ENCODE results near the gene NLGN1. TPM values are rescaled to one million over a fixed set of nuclear protein-coding genes. Genes with fewer than 3 reads are reported as not detected.
A peak's percentile ranks its signal among the peaks of the same experiment; 100 is the strongest.

NLGN1 gene
- total RNA-seq, 1 experiment from 2014 or later: 20.7 TPM

GRCh38 chr3:173897631-173898030 lies 500.1 kb downstream of the NLGN1 start:
- Histone ChIP-seq H3K9me3 (replicated peaks) (no peaks in the 10 kb centered on the region), H3K4me3 (no peak overlapping the region), H3K27ac (no peak overlapping the region), H3K36me3 (no peaks in the 10 kb centered on the region), H3K27me3 (no peaks in the 10 kb centered on the region), H3K4me1 (no peaks in the 10 kb centered on the region)
- no peak for DNase-seq

GRCh38 chr3:173901649-173902048 lies 504.1 kb downstream of the NLGN1 start:
- H3K4me1 ChIP-seq: no peaks in the 10 kb centered on the region

DNA sequence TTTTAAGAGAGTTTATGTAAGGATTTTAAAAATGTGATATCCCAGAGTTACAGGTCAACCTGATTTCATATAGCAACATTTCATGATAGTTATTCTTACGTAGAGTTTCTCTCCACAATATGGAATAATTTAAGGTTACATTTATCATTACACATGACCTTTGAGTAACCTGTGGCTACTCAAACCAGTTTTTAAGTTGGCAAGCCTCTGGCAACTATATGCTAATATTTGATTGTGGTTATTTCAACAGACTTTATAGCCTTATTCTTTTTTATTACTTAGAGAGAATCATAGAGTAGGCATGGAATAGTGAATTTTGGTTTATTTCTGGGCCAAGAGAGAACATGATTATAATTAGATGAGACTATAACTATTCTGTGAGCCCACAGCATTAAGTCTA lies 504.9 kb downstream of the NLGN1 start:
- H3K4me1 ChIP-seq: no peaks in the 10 kb centered on the region
- DNase-seq: no peak
- H3K36me3 ChIP-seq: no peaks in the 10 kb centered on the region
- H3K27ac ChIP-seq: no peak overlapping the region
- H3K27me3 ChIP-seq: no peaks in the 10 kb centered on the region
- no peaks in the 10 kb centered on the region for H3K9me3 ChIP-seq (replicated peaks)
- H3K4me3 ChIP-seq: no peak overlapping the region

More at GRCh38 chr3:173901649-173902048, 504.1 kb downstream of the NLGN1 start:
- H3K27me3 ChIP-seq: no peaks in the 10 kb centered on the region
- DNase-seq: no peak
- H3K36me3 ChIP-seq: no peaks in the 10 kb centered on the region
- H3K9me3 ChIP-seq (replicated peaks): no peaks in the 10 kb centered on the region
- no peak overlapping the region for H3K27ac ChIP-seq
- H3K4me3 ChIP-seq: no peak overlapping the region

- Histone ChIP-seq H3K4me1 (no peaks in the 10 kb centered on the region), H3K36me3 (no peaks in the 10 kb centered on the region), H3K27me3 (no peaks in the 10 kb centered on the region), H3K9me3 (replicated peaks) (no peaks in the 10 kb centered on the region), H3K4me3 (no peak overlapping the region), H3K27ac (no peak overlapping the region)
- no peak for DNase-seq
Measured at GRCh38 chr3:173902871-173903270, 505.3 kb downstream of the NLGN1 start.

DNA sequence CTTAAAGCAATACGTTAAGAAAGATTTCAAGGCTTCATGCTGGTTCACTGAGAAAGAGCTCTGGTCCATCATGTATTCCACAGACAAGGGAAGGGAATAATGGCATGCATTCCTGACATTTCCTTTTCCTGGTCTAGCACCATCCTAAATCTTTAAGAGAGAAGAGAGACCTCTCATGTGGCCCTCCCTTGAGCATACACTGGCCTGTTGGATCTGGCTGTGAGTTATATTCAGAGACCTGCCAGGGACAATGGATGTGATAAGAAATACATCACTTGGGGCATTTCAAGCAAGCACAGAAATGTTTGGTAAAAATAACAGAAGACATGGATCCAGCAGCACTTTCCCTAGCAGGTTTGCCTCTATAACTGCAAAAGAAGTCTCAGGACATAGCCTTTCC lies 507.8 kb downstream of the NLGN1 start:
- no peaks in the 10 kb centered on the region for H3K36me3 ChIP-seq

GRCh38 chr3:173911446-173911845 lies 513.9 kb downstream of the NLGN1 start:
- Histone ChIP-seq H3K27me3 (no peaks in the 10 kb centered on the region), H3K4me1 (no peaks in the 10 kb centered on the region), H3K27ac (no peak overlapping the region), H3K9me3 (replicated peaks) (no peaks in the 10 kb centered on the region), H3K36me3 (no peaks in the 10 kb centered on the region), H3K4me3 (no peak overlapping the region)
- DNase-seq: no peak

More for the DNA sequence above, 507.8 kb downstream of the NLGN1 start:
- Histone ChIP-seq H3K4me1 (no peaks in the 10 kb centered on the region), H3K9me3 (replicated peaks) (no peaks in the 10 kb centered on the region), H3K27me3 (no peaks in the 10 kb centered on the region), H3K27ac (no peak overlapping the region), H3K4me3 (no peak overlapping the region)
- DNase-seq: no peak

GRCh38 chr3:173912126-173912525 lies 514.6 kb downstream of the NLGN1 start:
- Histone ChIP-seq H3K36me3 (no peaks in the 10 kb centered on the region), H3K4me1 (no peaks in the 10 kb centered on the region), H3K4me3 (no peak overlapping the region), H3K27ac (no peak overlapping the region), H3K27me3 (no peaks in the 10 kb centered on the region), H3K9me3 (replicated peaks) (no peaks in the 10 kb centered on the region)
- DNase-seq: no peak

GRCh38 chr3:173913397-173913796 lies 515.9 kb downstream of the NLGN1 start:
- peak; percentile 33 to 65 for DNase-seq
- H3K27ac ChIP-seq: no peak overlapping the region
- H3K9me3 ChIP-seq (replicated peaks): no peaks in the 10 kb centered on the region
- H3K36me3 ChIP-seq: no peaks in the 10 kb centered on the region
- no peaks in the 10 kb centered on the region for H3K27me3 ChIP-seq
- no peak overlapping the region for H3K4me3 ChIP-seq
- no peaks in the 10 kb centered on the region for H3K4me1 ChIP-seq

- no peak for DNase-seq
- H3K4me1 ChIP-seq: no peaks in the 10 kb centered on the region
- no peak overlapping the region for H3K27ac ChIP-seq
- no peaks in the 10 kb centered on the region for H3K9me3 ChIP-seq (replicated peaks)
- no peak overlapping the region for H3K4me3 ChIP-seq
- no peaks in the 10 kb centered on the region for H3K36me3 ChIP-seq
- no peaks in the 10 kb centered on the region for H3K27me3 ChIP-seq
Measured at GRCh38 chr3:173913974-173914421, 516.5 kb downstream of the NLGN1 start.

DNA sequence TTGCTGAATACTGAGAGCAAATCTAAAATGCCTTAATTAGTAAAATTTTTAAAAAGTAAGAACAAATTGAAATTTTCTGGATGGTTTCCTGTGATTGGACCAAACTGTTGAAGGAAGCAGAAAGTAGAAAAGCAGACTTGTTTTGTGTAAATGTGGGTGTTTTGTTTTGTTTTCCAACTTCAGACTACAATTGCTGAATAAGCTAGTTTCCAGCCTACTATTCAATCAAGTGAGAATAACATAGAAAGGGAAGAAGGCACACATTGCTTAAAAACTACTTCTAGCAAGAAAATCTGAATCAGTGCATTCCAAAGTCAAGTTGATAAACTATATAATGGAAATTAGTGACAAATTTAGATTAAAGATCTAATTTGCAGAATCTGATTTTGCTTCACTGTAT lies 519.3 kb downstream of the NLGN1 start:
- Histone ChIP-seq H3K4me1 (no peaks in the 10 kb centered on the region), H3K9me3 (replicated peaks) (no peaks in the 10 kb centered on the region), H3K27me3 (no peaks in the 10 kb centered on the region), H3K4me3 (no peak overlapping the region), H3K27ac (no peak overlapping the region), H3K36me3 (no peaks in the 10 kb centered on the region)
- no peak for DNase-seq

DNA sequence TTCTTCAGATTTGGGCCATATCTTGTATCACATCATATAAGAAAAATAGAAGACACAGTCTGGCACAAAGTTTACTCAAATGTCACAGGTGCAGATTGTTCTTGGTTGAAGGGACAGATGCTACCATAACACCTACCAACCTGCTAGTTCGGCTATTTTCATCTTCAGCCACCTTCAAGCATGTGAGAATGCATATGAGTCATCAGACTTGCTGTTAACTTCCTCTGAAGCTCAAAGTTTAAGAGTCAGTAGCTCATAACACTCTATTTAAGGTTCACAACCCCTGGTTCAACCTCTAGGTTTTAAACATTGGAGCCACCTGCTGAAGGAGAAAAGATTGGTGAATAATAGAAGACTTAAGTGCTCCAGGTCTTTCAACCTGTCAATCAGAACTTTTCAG lies 522.8 kb downstream of the NLGN1 start:
- DNase-seq: no peak
- no peaks in the 10 kb centered on the region for H3K4me1 ChIP-seq
- H3K9me3 ChIP-seq (replicated peaks): no peaks in the 10 kb centered on the region
- no peaks in the 10 kb centered on the region for H3K36me3 ChIP-seq
- no peaks in the 10 kb centered on the region for H3K27me3 ChIP-seq
- H3K4me3 ChIP-seq: no peak overlapping the region
- H3K27ac ChIP-seq: no peak overlapping the region

DNA sequence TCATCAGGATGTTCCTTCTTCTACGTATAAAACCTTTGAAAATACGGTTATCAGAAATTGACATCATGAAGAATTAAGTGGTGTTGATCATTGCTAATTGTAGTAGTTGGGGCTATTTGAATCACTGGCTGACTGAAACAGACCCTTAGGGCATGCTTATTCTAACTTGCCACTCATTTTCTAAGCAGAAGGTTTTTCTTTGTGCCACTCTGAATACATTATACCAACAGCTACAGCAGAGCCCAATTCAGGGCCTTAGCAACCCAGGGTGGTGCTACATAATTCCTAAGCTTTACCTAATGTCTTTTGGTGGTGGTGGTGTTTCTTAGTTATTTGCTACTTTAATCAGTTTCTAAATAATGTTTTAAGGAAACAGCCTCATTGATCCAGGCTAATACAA lies 524.2 kb downstream of the NLGN1 start:
- no peaks in the 10 kb centered on the region for H3K4me1 ChIP-seq

GRCh38 chr3:173923204-173923603 lies 525.7 kb downstream of the NLGN1 start:
- no peak overlapping the region for H3K4me3 ChIP-seq
- no peaks in the 10 kb centered on the region for H3K27me3 ChIP-seq
- no peak for DNase-seq
- no peaks in the 10 kb centered on the region for H3K9me3 ChIP-seq (replicated peaks)
- H3K27ac ChIP-seq: no peak overlapping the region
- H3K4me1 ChIP-seq: no peaks in the 10 kb centered on the region
- no peaks in the 10 kb centered on the region for H3K36me3 ChIP-seq

More for the DNA sequence above, 524.2 kb downstream of the NLGN1 start:
- H3K27me3 ChIP-seq: no peaks in the 10 kb centered on the region
- H3K36me3 ChIP-seq: no peaks in the 10 kb centered on the region
- no peak overlapping the region for H3K27ac ChIP-seq
- no peak for DNase-seq
- H3K4me3 ChIP-seq: no peak overlapping the region
- no peaks in the 10 kb centered on the region for H3K9me3 ChIP-seq (replicated peaks)

DNA sequence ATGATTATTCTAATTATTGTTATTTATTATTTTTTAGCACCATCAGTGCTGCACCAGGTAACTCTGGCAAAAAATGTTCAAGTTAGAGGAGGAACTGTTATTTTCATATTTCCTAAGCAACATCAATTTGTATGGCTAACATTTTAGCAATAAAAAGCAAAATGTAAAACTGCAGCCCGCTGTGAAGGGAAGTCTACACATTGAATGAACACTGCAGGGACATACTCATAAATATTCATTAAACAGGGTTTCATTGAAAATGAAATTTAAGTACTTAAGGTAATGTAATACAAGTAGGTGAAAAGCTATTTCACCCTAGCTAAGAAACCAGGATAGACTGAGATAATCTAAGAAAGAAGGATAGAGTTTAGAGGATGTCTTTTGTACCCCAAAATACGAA lies 532.7 kb downstream of the NLGN1 start:
- H3K4me3 ChIP-seq: no peak overlapping the region
- DNase-seq: no peak
- H3K9me3 ChIP-seq (replicated peaks): no peaks in the 10 kb centered on the region
- H3K36me3 ChIP-seq: no peaks in the 10 kb centered on the region
- H3K27me3 ChIP-seq: no peaks in the 10 kb centered on the region
- no peaks in the 10 kb centered on the region for H3K4me1 ChIP-seq
- H3K27ac ChIP-seq: no peak overlapping the region

- Histone ChIP-seq H3K9me3 (replicated peaks) (no peaks in the 10 kb centered on the region), H3K36me3 (no peaks in the 10 kb centered on the region), H3K4me1 (no peaks in the 10 kb centered on the region), H3K4me3 (no peak overlapping the region), H3K27ac (no peak overlapping the region), H3K27me3 (no peaks in the 10 kb centered on the region)
- DNase-seq: peak; percentile 4 to 17
Measured at GRCh38 chr3:173932624-173933023, 535.1 kb downstream of the NLGN1 start.

- H3K27me3 ChIP-seq: no peaks in the 10 kb centered on the region
- no peaks in the 10 kb centered on the region for H3K4me1 ChIP-seq
- no peaks in the 10 kb centered on the region for H3K36me3 ChIP-seq
- H3K4me3 ChIP-seq: no peak overlapping the region
- peak in 1 of 2 experiments; percentile 10 for DNase-seq
- H3K27ac ChIP-seq: no peak overlapping the region
- no peaks in the 10 kb centered on the region for H3K9me3 ChIP-seq (replicated peaks)
Measured at GRCh38 chr3:173933113-173933512, 535.6 kb downstream of the NLGN1 start.

All from SJCRH30 (cell line).